SH-SY5Y (cell line): ENCODE data around the gene ACSL6.

Experiments
- GATA2 ChIP-seq: IDR thresholded peaks from 2 replicates; pipeline ENCODE4 v1.6.1; 2011; ENCODE audit warnings: mild to moderate bottlenecking, low read depth, low read length
- GATA3 ChIP-seq: IDR thresholded peaks from 2 replicates; pipeline ENCODE4 v1.6.1; 2011; ENCODE audit warnings: low read depth, mild to moderate bottlenecking, low read length, moderate library complexity

DNA sequence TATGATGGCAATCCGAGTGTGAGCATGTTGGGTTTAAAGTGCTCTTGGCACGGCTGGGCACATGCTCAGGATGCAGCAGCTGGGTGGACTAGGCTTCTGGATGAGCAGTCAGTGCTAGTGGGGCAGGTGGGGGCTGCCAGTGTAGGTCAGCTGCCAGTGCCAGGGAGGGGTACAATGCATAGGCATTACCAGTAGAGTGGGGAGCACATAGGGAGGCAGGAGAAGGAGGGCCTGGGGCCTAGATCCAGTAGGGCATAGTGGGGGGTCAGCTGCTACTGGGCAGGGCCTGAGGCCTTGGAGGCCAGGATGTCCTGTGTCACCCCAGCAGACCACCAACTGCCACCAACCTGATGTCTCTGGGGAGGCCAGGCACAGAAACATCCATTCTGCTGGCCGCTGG is 24.2 kb downstream of the ACSL6 start:
- TF ChIP-seq GATA3 (no peak), GATA2 (no peak)
